ENCODE measurements around the gene REG1A.

The REG1A gene

DNA sequence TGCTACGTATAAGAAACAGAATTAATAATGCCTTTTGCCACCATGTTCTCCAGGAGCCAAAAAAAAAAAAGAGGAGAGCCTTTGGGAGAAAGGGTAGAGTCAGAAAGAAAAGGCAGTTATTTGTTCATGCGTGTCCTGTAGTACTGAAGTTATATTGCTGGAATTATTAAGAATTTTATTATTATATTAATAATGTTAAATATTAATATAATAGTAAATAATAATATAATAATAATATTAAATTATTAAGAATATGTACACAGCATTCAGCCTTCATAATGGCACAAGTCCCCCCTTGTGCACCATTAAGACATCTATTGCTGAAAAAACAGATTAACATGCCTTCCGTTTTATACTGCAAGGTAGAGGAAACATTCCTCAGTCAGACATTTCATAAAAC lies 8.1 kb downstream of the REG1A start:
- DNase-seq (ENCODE audit: low spot score), result no peak

DNA sequence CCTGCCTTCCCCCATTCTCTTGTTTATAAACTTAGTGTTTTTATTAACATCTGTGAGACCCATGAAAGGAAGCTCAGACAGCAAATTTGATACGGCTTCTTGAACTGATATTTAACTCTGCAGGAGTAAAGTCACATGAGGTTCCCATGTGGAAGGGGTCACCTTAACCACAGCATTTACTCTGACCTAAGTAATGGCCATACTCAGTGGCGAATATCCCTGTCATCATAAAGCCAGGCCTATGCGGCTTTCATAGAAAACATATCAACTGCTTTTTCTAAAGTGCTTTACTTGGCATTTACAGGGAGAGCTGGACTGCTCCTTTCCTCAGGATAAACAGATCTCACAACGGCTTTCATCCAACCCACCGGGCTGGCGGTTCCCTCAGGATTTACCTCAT lies 9.0 kb downstream of the REG1A start:
- no peak for DNase-seq (ENCODE audit: low spot score)

DNA sequence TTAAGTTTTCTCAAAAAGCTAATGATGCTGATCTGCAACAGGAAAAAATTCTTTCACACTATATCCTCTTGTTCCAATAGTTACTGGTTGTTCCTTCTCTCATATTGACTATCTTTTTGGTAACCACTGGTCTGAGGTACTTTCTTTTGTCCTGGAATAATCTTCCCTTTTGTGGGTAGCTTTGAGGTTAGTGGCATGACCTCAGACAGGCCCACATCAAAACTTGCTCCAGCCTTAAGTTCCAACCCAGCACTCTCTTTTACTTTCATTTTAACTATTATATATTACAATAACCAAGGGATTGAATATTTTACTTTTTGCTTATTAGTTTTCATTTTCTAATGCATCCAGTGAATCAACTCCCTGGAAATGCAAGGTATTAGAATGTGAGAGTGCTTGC lies 9.5 kb downstream of the REG1A start:
- no peak for DNase-seq (ENCODE audit: low spot score)

DNA sequence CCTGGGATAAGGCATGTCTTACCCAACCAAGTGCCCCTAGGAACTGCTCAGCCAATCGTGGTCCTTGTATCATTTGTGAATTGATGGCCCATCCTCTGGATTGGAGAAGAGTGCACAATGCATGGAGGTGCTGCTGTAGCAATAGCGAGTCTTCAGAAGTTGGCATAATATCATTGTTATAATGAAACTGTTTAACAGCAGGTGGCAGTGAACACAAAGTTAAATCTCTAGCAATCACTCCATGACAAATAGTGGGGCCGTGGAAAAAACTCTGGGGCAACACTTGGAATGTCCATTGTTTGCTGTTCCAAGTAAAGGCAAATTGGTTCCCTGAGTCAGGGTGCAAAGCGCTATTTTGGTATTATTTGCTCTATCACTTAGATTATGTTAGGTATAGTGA lies 11.4 kb downstream of the REG1A start:
- DNase-seq (ENCODE audit: low spot score), result no peak

DNA sequence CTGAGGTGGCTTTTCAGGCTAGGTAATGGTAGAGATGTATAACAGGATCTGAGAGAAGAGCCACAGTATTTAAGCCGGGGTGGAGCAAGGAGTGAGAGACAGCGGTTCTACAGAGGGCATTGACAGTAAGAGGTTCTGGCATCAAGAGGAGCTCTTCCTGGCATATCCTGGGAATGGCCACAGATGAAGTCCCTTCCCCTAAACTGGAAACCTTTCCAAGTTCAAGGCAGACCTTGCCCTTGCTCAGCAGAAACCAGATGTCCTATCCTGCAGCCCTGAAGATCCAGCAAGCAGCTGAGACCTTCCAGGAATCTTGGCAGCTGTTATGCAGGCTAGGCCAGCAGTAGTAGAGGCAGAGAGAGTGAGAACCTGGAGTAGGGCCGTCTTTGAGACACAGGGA lies 18.1 kb downstream of the REG1A start:
- no peak for DNase-seq (ENCODE audit: low spot score)

DNA sequence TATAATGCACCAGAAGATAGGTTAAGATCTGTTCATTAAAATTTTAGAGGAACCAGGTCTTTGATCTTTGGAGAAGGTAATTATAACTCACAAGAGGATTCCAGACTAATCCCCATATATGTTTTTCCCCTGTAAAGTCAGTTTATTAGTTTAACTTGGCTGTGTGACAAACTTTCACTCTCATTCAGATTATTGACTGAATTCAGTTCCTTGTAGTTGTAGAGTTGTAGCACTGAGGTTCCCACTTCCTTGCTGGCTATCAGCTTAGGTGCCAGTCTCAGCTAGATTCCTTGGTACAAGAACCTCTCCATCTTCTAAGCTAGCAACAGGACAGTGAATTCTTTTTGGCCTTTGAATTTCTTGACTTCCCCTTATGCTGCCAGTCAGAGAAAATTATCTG lies 19.1 kb downstream of the REG1A start:
- no peak for DNase-seq (ENCODE audit: low spot score)

DNA sequence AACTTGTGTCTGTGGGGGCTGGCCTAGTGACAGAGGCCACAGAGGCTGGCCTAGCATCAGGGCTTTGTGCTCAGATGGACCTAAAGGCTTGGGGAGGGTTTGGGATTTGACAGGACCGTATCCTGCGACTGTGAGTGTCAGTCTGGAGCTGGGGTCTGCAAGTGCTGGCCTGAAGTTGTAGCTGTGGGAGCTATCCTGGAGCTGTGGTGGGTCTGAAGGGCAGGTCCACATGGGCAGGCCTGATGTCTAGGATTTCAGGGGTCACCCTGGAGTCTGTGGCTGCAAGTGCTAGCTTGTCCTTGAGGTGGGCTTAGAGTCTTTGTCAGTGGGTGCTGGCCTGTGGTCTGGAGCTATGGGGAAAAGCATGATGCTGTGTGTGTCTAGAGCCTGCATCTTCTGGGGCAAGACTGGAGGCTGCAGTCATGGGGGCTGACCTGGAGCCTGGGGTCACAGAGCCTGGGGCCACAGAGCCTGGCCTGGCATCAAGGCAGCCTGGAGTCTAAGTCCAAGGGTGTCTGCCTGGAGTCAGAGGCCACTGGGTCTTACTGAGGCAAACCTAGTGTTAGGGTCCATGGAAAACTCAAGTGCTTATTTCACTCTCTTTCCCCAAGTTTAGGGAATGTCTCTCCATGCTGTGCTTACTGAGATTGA lies 35.7 kb downstream of the REG1A start:
- no peak for DNase-seq (ENCODE audit: low spot score)

DNA sequence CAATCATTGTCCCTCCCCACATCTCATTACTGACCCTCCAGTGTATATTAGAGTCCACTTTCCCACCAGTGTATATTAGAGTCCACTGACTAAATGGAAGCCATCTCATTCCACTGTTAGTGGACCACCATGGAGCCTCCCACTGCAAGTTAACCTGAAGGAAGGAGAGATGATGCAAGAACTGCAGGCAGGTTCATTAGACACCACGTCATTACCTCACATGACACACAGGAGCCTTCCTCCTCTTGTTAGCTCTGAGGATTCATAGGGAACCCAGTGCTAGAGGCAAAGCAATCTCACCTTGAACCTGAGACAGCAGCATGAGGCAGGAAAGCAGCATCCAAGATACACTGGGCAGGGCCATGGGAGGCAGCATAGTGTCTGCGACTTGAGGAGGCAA lies 38.7 kb downstream of the REG1A start:
- no peak for DNase-seq (ENCODE audit: low spot score)

DNA sequence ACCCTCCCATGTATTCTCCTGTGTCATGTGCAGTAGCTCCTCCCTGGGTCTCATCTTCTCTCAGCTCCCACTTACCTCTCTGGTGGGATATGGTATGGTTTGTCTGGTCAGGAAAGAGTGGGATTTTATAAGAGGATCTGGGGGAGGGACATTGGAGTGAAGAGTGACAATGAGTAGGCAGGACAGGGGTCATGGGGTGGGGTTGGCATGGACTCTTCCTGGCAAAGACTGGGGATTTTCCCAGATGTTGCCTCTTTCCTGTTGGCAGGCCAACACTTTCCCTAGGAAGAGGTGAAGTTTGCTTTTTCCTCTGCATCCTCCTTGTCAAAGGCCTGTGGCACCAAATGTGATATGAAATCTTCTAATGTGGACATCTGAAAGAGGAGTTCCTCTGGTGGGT lies 39.4 kb downstream of the REG1A start, which contains the start of gene REG3A:
Gene REG3A (minus strand): TSS at position 101 of the 400 bp plus-strand sequence. CDS start 348 bp downstream, outside the sequence.
- DNase-seq (ENCODE audit: low spot score), result no peak

DNA sequence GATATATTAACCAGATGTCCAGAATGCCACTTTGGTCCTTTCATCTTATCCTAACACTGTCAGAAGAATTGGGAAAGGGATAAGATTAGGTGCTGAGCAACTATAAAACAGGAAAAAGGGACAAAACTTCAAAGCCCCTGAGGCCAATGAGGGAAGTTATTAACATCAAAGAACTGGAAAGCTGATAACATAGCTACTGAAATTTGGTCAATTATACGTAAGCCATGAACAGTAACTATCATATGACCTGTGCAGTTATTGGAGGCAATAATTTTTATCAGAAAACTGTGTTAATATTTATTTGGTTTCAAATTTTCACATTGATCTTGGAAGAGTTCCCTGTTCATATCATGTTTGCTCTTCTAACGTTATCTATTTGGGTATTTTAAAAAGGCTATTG lies 41.8 kb downstream of the REG1A start:
- DNase-seq (ENCODE audit: low spot score), result no peak

DNA sequence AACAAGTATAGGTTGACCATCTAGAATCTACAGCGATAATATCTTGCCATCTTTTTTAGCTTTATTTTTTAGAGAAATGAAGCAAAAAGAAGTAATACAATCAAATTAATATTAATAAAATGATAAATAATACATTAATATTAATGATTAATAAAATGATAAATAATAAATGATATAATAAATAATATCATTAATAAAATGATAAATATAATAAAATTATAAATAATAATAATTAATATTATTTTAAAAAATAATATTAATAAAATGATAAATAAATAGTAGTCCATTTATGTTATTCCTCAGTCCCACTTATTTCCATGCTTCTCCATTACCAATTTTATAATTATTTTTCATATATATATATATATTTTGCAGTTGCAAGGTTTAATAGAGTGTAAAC lies 42.5 kb downstream of the REG1A start:
- DNase-seq (ENCODE audit: low spot score), result no peak

DNA sequence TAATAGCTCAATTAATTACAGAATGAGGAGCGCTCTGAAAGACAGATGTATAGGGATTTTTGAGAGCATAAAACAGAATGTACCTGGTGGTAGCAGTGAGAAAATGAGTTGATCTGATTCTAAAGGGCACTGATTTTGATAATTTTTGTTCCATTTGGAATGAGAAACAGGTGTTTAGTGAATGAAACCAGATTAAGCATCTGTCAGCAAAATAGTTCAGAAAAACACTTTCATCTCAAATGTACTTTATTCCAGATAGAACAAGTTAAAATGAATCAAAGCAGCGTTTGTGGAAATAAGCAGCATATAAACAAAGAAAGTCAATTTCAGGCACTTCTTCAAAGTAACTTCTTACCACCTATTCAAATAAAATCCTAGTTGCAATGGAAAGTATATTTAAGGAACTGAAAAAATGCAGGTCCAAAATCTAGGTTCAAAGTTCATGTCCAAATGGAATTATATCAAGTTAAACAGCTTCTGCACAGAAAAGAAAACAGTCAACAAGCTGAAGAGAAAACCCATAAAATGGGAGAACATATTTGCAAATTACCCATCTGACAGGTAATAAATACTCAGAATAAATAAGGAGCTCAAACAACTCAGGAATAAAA lies 51.2 kb downstream of the REG1A start:
- DNase-seq (ENCODE audit: low spot score), result no peak
